DOHH2 (cell line): ENCODE measurements around the gene MLH1.

Experiments
- EZH2phosphoT487 ChIP-seq: fragments of 200-600 bp; sonication (generic); IDR thresholded peaks from 2 replicates; pipeline ENCODE4 v1.6.1; 2017; ENCODE audit warnings: borderline replicate concordance, mild to moderate bottlenecking, antibody characterized with exemption, low read length, moderate library complexity, mixed read lengths
- TF ChIP-seq, protein P1 (sequence below): fragments of 200-600 bp; sonication (generic); IDR thresholded peaks from one replicate; pipeline ENCODE4 v1.5.1; 2014; ENCODE audit warnings: antibody characterized with exemption, mild to moderate bottlenecking, low read depth, low read length; ENCODE audit not compliant: poor library complexity, severe bottlenecking

DNA sequence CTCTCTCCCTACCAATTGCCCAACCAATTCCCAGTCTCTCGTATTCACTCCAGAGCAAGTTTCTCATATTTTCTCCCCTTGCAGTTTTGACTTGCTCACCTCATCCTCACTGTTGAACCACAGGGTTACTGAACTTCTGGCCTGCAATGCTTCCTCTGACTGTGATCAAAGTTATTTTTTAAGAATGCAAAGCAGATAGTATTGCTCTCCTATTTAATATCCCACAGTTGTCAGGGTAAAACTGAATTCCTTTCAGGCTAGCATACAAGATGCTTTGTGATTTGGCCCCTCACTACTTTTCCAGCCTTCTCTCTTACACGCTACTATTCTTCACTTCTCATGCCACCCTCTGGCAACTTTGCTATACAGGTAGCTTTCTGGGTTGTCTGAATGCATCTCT, 100.2 kb downstream of the MLH1 start:
- TF ChIP-seq, protein P1, sequence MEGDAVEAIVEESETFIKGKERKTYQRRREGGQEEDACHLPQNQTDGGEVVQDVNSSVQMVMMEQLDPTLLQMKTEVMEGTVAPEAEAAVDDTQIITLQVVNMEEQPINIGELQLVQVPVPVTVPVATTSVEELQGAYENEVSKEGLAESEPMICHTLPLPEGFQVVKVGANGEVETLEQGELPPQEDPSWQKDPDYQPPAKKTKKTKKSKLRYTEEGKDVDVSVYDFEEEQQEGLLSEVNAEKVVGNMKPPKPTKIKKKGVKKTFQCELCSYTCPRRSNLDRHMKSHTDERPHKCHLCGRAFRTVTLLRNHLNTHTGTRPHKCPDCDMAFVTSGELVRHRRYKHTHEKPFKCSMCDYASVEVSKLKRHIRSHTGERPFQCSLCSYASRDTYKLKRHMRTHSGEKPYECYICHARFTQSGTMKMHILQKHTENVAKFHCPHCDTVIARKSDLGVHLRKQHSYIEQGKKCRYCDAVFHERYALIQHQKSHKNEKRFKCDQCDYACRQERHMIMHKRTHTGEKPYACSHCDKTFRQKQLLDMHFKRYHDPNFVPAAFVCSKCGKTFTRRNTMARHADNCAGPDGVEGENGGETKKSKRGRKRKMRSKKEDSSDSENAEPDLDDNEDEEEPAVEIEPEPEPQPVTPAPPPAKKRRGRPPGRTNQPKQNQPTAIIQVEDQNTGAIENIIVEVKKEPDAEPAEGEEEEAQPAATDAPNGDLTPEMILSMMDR = no peak
- TF ChIP-seq EZH2phosphoT487 = no peak
